Spleen (tissue), 11 donors: Measurements from ENCODE around the gene KIAA1217. TPM values are rescaled to one million over a fixed set of nuclear protein-coding genes. Genes with fewer than 3 reads are reported as not detected.

Source experiments
- DNase-seq: peaks from one replicate; pipeline ENCODE4 v3.0.0-alpha.2; 2020
- H3K27ac ChIP-seq, 8 donors: fragments of 200-600 bp; sonication (generic) in 7 of 8; 1 replicate in 4 of 8; 2 replicates in 4 of 8; pipeline versions ENCODE4 v1.5.0 to v1.8.0; 2016 to 2021; ENCODE audit warnings: inconsistent platforms in 4 of 8, mild to moderate bottlenecking in 4 of 8, moderate library complexity in 1 of 8
- H3K27me3 ChIP-seq, 7 donors: fragments of 200-600 bp; sonication (generic) in 6 of 7; replicated peaks in 1 of 7; 1 replicate in 4 of 7; 2 replicates in 3 of 7; pipeline versions ENCODE4 v1.5.0 to v1.8.0; 2016 to 2021; ENCODE audit warnings: inconsistent platforms in 3 of 7, mild to moderate bottlenecking in 1 of 7
- H3K36me3 ChIP-seq, 6 donors: fragments of 200-600 bp; sonication (generic) in 5 of 6; 1 replicate in 4 of 6; 2 replicates in 2 of 6; pipeline versions ENCODE4 v1.5.0 to v1.8.0; 2016 to 2021; ENCODE audit warnings: inconsistent platforms in 2 of 6
- H3K4me1 ChIP-seq, 6 donors: fragments of 200-600 bp; sonication (generic) in 5 of 6; 1 replicate in 3 of 6; 2 replicates in 3 of 6; pipeline versions ENCODE4 v1.5.0 to v1.8.0; 2016 to 2021; ENCODE audit warnings: inconsistent platforms in 3 of 6
- H3K4me3 ChIP-seq, 8 donors: fragments of 200-600 bp; sonication (generic) in 7 of 8; 1 replicate in 4 of 8; 2 replicates in 4 of 8; pipeline versions ENCODE4 v1.5.0 to v1.8.0; 2016 to 2021; ENCODE audit warnings: inconsistent platforms in 4 of 8, mild to moderate bottlenecking in 4 of 8, moderate library complexity in 2 of 8
- H3K9me3 ChIP-seq, 8 donors: fragments of 200-600 bp; sonication (generic) in 7 of 8; 1 replicate in 4 of 8; 2 replicates in 4 of 8; pipeline versions ENCODE4 v1.5.0 to v1.8.0; 2016 to 2021; ENCODE audit warnings: inconsistent platforms in 4 of 8
- CTCF ChIP-seq, 11 experiments: fragments of 200-600 bp in 7 of 11; fragments of 450-650 bp in 4 of 11; sonication (generic) in 4 of 11; IDR thresholded peaks in 8 of 11; conservative IDR thresholded peaks in 3 of 11; 1 replicate in 7 of 11; 2 replicates in 4 of 11; pipeline versions ENCODE4 v1.4.0 to v1.8.0; 2016 to 2021; ENCODE audit warnings: antibody characterized with exemption in 11 of 11, inconsistent platforms in 4 of 11, mild to moderate bottlenecking in 1 of 11
- POLR2A ChIP-seq, 3 donors: fragments of 450-650 bp; IDR thresholded peaks; one replicate each; pipeline ENCODE4 v1.5.1; 2017; ENCODE audit warnings: antibody characterized with exemption in 3 of 3, mild to moderate bottlenecking in 1 of 3
- POLR2AphosphoS5 ChIP-seq, 3 donors: sonication (generic); formaldehyde crosslinking; IDR thresholded peaks; one replicate each; pipeline ENCODE4 v1.5.1; 2017; ENCODE audit warnings: antibody characterized with exemption in 3 of 3
- WGBS, 5 donors: extraction: QIAGEN DNeasy Blood & Tissue Kit in 3 of 5; methylation state at CpG; one replicate each; pipeline versions ENCODE4 v1.1.5 to v1.1.7; 2013 to 2018; 5-methylcytosine and 5-hydroxymethylcytosine counted together
- intact Hi-C: fragments of 100-400 bp; cut with DNase I; formaldehyde crosslinking; loops from one replicate; pipeline ENCODE4 v1.15.0; 2023; ENCODE audit warnings: low total_unique reads
- polyA plus RNA-seq, 3 donors: library from polyadenylated mRNA; stranded (reverse); fragments of 200-250 nt; gene quantifications; one replicate each; pipeline ENCODE4 v1.2.1, GENCODE V29; 2013
- total RNA-seq, 7 donors: library from RNA; depleted of rRNA in 3 of 7; stranded (reverse); fragments of >200 nt in 3 of 7; fragmentation: NEBNext Ultra II Directional in 4 of 7; extraction: Animal tissue kit (Norgen Biotek cat#: 25700) in 4 of 7; gene quantifications; one replicate each; pipeline versions ENCODE4 v1.1.0 to v1.2.1, GENCODE V29; 2016 to 2021
- donor health status: healthy with polysubstance abuse.
- donor health status: DM: no; HTN: no; CAD: no; lungs with moderate emphysema.
- donor health status: DM: no; HTN: no; CAD: no.
- donor health status: Bipolar disorder and iron deficiency.
- donor health status: healthy.
- donor health status: DM: no; HTN: no; CAD: no.
- donor health status: DM: yes; HTN: yes; CAD: no.

The KIAA1217 gene
- total and polyA plus RNA-seq, 10 donors, result 2.2 to 40.7 (median 21.4) TPM

DNA sequence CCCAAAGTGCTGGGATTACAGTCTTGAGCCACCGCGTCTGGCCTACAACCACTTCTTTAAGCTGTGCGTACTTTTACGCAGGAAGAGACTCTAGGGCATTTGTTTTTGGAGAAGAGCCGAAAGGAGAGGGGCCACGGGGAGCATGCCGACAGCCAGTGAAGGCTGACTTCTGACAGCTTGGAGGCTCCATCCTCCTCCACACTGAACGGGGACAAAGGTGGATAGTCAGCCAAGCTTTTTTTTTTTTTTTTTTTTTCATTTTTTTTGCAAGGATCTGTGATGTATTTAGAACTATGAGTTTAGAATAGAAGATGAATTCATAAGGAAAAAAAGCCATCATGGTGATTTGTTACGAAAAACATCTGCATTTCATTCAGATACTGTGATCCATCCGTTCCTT, 293.1 kb downstream of the KIAA1217 start:
- peaks cover 0 to 5% (median 0%) of the 10 kb centered on the region in 8 donors for H3K9me3 ChIP-seq
- H3K4me3 ChIP-seq, result no peak overlapping the region
- intact Hi-C loops, result loop anchor here (10.0 kb wide), 1 partner anchor 507 kb away; no protein-coding TSS in a partner anchor
- no peak for DNase-seq
- 87 to 91% (median 90%) methylated on average over 10 of the region's 10 CpGs for WGBS, 5 donors
- no peak overlapping the region for H3K27ac ChIP-seq
- TF ChIP-seq POLR2A (IDR thresholded peaks at IDR 0.05) (no peak), CTCF (IDR thresholded peaks at IDR 0.05 in 8 of 11, conservative IDR thresholded peaks at IDR 0.05 in 3 of 11) (no peak), POLR2AphosphoS5 (IDR thresholded peaks at IDR 0.05) (no peak)
- no peaks in the 10 kb centered on the region for H3K4me1 ChIP-seq
- peaks cover 0 to 16% (median 0%) of the 10 kb centered on the region in 6 donors for H3K36me3 ChIP-seq
- H3K27me3 ChIP-seq, result no peaks in the 10 kb centered on the region

DNA sequence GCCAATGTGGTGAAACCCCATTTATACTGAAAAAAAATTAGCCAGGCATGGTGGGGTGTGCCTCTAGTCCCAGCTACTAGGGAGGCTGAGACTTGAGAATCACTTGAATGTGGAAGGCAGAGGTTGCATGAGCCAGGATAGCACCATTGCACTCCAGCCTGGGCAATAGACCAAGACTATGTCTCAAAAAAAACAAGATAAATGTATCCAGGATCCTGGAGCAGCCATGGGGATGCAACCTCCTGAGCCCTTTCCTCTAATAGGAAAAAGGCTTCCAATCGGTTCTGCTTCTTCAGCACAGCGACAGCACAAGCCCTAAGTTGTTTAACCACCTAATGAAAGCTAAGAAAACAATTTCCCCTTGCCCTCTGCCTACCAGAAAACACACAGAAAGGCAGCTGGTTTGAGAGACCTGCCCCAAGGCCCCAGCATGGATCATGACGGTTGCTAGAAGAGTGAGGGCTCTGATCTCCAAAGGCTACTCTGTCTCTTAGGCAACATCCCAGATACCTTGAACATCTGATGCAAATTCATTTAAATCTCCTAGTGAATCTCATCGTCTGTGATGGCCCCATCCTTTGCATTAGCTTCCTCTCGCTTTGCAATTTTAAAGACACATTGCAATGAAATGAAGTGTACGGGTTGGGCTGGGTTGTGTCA, 294.0 kb downstream of the KIAA1217 start:
- no peak for DNase-seq
- Histone ChIP-seq H3K9me3 (peaks cover 0 to 7% (median 0%) of the 10 kb centered on the region in 8 donors), H3K36me3 (peaks cover 0 to 16% (median 0%) of the 10 kb centered on the region in 6 donors), H3K4me1 (no peaks in the 10 kb centered on the region), H3K27me3 (no peaks in the 10 kb centered on the region), H3K27ac (no peak overlapping the region), H3K4me3 (no peak overlapping the region)
- WGBS, 5 donors, result 70 to 82% (median 76%) methylated on average over 6 of the region's 6 CpGs
- TF ChIP-seq POLR2A (IDR thresholded peaks at IDR 0.05) (no peak), POLR2AphosphoS5 (IDR thresholded peaks at IDR 0.05) (no peak), CTCF (IDR thresholded peaks at IDR 0.05 in 8 of 11, conservative IDR thresholded peaks at IDR 0.05 in 3 of 11) (no peak)
- intact Hi-C loops, result loop anchor here (10.0 kb wide), 1 partner anchor 508 kb away; no protein-coding TSS in a partner anchor

DNA sequence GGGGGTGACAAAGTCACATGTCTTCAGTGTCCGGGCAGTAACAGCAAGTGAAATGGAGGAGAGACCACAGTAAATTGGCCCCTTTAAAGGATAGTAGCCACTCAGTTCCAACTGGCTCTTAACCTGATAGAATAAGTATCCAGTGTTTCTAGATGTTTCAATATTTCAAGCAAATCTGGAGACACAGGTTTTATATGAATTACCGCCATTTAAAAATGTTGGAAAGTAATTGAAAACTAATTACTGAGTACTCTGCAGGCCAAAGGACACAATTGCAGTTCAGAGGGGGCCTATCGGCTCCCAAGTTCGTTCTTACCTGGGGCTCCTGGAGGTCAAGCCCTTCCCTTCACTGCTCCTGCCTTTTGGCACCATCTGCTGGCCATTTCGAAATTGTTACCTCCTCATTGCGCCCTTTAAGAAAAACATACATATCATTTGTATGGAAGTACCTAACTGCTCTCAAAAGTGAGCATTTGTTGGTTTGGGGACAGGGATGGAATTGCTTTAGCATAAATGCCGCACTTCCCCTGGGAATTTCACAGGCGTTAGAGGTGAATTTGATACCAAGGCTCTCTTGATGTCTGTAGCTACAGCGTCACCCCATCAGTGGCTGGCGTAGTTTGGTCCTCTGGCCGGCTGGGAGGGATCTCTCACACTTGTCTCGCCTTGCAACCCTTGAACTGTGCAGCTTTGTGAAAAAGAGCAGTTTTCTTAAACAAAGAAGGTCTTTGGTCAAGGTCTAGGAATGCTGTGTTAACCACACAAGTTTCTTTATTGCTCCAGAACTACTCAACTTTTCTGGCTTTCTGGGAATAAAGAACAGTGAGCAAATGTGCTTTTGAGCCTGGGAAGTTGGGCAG, 294.8 kb downstream of the KIAA1217 start:
- no peaks in the 10 kb centered on the region for H3K27me3 ChIP-seq
- TF ChIP-seq CTCF (IDR thresholded peaks at IDR 0.05 in 8 of 11, conservative IDR thresholded peaks at IDR 0.05 in 3 of 11) (peak in 8 of 11 experiments; percentile 11 to 44 (median 32)), POLR2A (IDR thresholded peaks at IDR 0.05) (no peak), POLR2AphosphoS5 (IDR thresholded peaks at IDR 0.05) (no peak)
- peaks cover 0 to 16% (median 0%) of the 10 kb centered on the region in 6 donors for H3K36me3 ChIP-seq

More for the DNA sequence above, 294.8 kb downstream of the KIAA1217 start:
- Histone ChIP-seq H3K9me3 (peaks cover 0 to 7% (median 0%) of the 10 kb centered on the region in 8 donors), H3K27ac (no peak overlapping the region), H3K4me1 (no peaks in the 10 kb centered on the region), H3K4me3 (no peak overlapping the region)
- intact Hi-C loops, result loop anchor here (10.0 kb wide), 1 partner anchor 509 kb away; no protein-coding TSS in a partner anchor
- DNase-seq, result no peak
- WGBS, 5 donors, result 45 to 62% (median 50%) methylated on average over 12 of the region's 12 CpGs
